DND-41 (cell line): ENCODE data around the gene TAAR6.
"Not testable (repeated sequence)": the region's sequence is repeated elsewhere in the genome, so short reads cannot be mapped to it uniquely, and the experiment has no call there.

Source experiments
- ATAC-seq: fragments of 200-7000 bp; cut with Tn5 transposase; 3 replicates; pipeline ENCODE4 v1.9.1; 2021; ENCODE audit warnings: low read depth; ENCODE audit not compliant: insufficient read depth
- DNase-seq: peaks from one replicate; pipeline ENCODE4 v3.0.0-alpha.2; 2020
- H2AFZ ChIP-seq: 2 replicates; pipeline ENCODE4 v1.6.0; 2012; ENCODE audit warnings: low read depth, low read length
- H3K27ac ChIP-seq: 2 replicates; pipeline ENCODE4 v1.5.1; 2012; ENCODE audit warnings: low read length, inconsistent platforms
- H3K27me3 ChIP-seq: fragments of 200-600 bp; sonication (generic); 2 replicates; pipeline ENCODE4 v1.6.0; 2012; ENCODE audit warnings: low read length, mild to moderate bottlenecking, inconsistent platforms; ENCODE audit not compliant: insufficient read depth, poor library complexity
- H3K36me3 ChIP-seq: 2 replicates; pipeline ENCODE4 v1.5.1; 2012; ENCODE audit warnings: low read length, inconsistent platforms; ENCODE audit not compliant: insufficient read depth
- H3K4me1 ChIP-seq: 2 replicates; pipeline ENCODE4 v1.5.1; 2012; ENCODE audit warnings: mild to moderate bottlenecking, low read length; ENCODE audit not compliant: insufficient read depth
- H3K4me2 ChIP-seq: 2 replicates; pipeline ENCODE4 v1.6.0; 2012; ENCODE audit warnings: mild to moderate bottlenecking, moderate library complexity, low read length, inconsistent platforms; ENCODE audit not compliant: insufficient read depth
- H3K4me3 ChIP-seq, 2 experiments: fragments of 200-600 bp in 1 of 2; shearing (Covaris generic) in 1 of 2; 2 replicates each; pipeline ENCODE4 v1.5.1; 2012 to 2016; ENCODE audit warnings: inconsistent platforms in 2 of 2, low read length in 2 of 2, mild to moderate bottlenecking in 2 of 2, low read depth in 1 of 2, moderate library complexity in 1 of 2
- H3K79me2 ChIP-seq: 2 replicates; pipeline ENCODE4 v1.6.0; 2012; ENCODE audit warnings: low read length, inconsistent platforms; ENCODE audit not compliant: insufficient read depth
- H3K9ac ChIP-seq: 2 replicates; pipeline ENCODE4 v1.6.0; 2012; ENCODE audit warnings: low read depth, mild to moderate bottlenecking, inconsistent platforms, low read length, moderate library complexity
- H3K9me3 ChIP-seq: 2 replicates; pipeline ENCODE4 v1.5.1; 2012; ENCODE audit warnings: low read length, moderate library complexity, mild to moderate bottlenecking, inconsistent platforms; ENCODE audit not compliant: insufficient read depth, severe bottlenecking
- H4K20me1 ChIP-seq: 2 replicates; pipeline ENCODE4 v1.6.0; 2012; ENCODE audit warnings: low read length; ENCODE audit not compliant: insufficient read depth
- EZH2 ChIP-seq: IDR thresholded peaks from 3 replicates; pipeline ENCODE4 v1.6.1; 2012; ENCODE audit warnings: borderline replicate concordance, low read depth, mild to moderate bottlenecking, moderate library complexity, low read length, inconsistent platforms; ENCODE audit not compliant: severe bottlenecking
- TF ChIP-seq, protein P1 (sequence below): IDR thresholded peaks from 2 replicates; pipeline ENCODE4 v1.5.1; 2012; ENCODE audit warnings: borderline replicate concordance, low read length, moderate library complexity, mild to moderate bottlenecking; ENCODE audit not compliant: poor library complexity, severe bottlenecking; ENCODE audit errors: extremely low read depth

The TAAR6 gene

GRCh38 chr6:132551214-132551613 lies 18.9 kb upstream of the TAAR6 start:
- Histone ChIP-seq H2AFZ (no peak overlapping the region), H3K4me2 (no peak overlapping the region), H3K27me3 (peaks cover 8% of the 10 kb centered on the region), H3K4me3 (no peak overlapping the region), H3K9me3 (no peaks in the 10 kb centered on the region), H3K27ac (no peak overlapping the region), H3K9ac (no peak overlapping the region), H3K4me1 (no peaks in the 10 kb centered on the region), H3K36me3 (no peaks in the 10 kb centered on the region), H3K79me2 (no peaks in the 10 kb centered on the region), H4K20me1 (no peaks in the 10 kb centered on the region)
- ATAC-seq (no peak), DNase-seq (no peak)
- no peak for TF ChIP-seq EZH2
- TF ChIP-seq, protein P1, sequence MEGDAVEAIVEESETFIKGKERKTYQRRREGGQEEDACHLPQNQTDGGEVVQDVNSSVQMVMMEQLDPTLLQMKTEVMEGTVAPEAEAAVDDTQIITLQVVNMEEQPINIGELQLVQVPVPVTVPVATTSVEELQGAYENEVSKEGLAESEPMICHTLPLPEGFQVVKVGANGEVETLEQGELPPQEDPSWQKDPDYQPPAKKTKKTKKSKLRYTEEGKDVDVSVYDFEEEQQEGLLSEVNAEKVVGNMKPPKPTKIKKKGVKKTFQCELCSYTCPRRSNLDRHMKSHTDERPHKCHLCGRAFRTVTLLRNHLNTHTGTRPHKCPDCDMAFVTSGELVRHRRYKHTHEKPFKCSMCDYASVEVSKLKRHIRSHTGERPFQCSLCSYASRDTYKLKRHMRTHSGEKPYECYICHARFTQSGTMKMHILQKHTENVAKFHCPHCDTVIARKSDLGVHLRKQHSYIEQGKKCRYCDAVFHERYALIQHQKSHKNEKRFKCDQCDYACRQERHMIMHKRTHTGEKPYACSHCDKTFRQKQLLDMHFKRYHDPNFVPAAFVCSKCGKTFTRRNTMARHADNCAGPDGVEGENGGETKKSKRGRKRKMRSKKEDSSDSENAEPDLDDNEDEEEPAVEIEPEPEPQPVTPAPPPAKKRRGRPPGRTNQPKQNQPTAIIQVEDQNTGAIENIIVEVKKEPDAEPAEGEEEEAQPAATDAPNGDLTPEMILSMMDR = no peak

DNA sequence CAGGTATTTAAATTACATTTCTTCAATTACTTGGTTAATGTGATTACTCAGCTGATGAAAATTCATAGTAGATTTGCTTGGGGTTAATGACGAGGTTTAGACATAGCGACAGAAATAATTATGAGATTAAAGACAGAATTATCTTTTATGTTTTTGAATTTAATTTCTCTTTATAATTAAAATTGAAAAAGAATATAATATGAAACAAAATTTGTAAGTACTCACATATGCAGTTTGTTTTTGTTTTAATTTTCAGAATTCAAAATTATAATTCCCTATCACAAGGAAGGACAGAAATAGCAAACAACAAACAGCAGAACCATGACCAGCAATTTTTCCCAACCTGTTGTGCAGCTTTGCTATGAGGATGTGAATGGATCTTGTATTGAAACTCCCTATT lies 17.8 kb upstream of the TAAR6 start, which contains the start of gene TAAR8:
Gene TAAR8 (plus strand): TSS at position 301 of the 400 bp plus-strand sequence. CDS start 21 bp downstream, at position 322.
- Histone ChIP-seq H2AFZ (no peak within 1 kb of the TSS), H3K4me3 (no peak within 1 kb of the TSS), H3K9me3 (no peaks in the 10 kb centered on the region), H3K9ac (no peak within 1 kb of the TSS), H3K4me1 (no peaks in the 10 kb centered on the region), H3K27ac (no peak within 1 kb of the TSS), H4K20me1 (no peaks in the 10 kb centered on the region), H3K4me2 (no peak within 1 kb of the TSS), H3K79me2 (no peaks in the 10 kb centered on the region), H3K27me3 (peaks cover 8% of the 10 kb centered on the region), H3K36me3 (no peaks in the 10 kb centered on the region)
- no peak for ATAC-seq
- TF ChIP-seq EZH2 = no peak
- TF ChIP-seq, protein P1 = no peak
- DNase-seq = no peak

DNA sequence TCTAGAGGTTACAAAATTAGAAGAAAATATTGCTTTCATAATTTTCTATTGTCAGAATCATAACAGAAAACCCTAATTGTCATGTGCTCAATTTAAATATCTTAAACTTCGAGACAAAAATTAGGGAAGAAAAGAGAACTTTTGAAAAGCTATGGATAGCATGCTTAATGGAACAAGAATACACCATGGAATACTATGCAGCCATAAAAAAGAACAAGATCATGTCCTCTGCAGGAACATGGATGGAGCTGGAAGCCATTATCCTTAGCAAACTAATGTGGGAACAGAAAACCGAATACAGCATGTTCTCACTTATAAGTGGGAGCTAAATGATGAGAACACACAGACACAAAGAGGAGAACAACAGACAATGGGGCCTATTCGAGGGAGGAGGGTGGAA lies 10.0 kb upstream of the TAAR6 start:
- H3K27me3 ChIP-seq, H3K4me1 ChIP-seq: not testable (repeated sequence)

DNA sequence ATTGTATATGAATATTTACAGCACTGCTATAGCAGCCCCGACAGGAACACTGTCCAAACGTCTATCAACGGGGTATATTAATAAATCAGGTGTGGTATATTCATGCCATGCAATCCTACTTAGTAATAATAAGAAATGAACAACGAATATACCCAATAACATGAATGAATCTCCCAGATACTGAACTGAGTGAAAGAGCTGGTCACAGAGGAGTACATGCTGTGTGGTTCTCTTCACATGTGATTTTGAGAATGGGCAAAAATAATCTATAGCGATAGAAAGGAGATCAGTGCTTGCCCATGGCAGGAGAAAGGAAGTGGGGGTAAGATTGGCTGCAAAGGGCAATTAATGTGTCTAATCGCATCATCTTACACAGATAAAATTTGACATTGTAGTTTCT lies 3.7 kb upstream of the TAAR6 start:
- H3K27ac ChIP-seq = no peak overlapping the region
- H2AFZ ChIP-seq = no peak overlapping the region
- no peaks in the 10 kb centered on the region for H3K79me2 ChIP-seq
- no peak overlapping the region for H3K4me2 ChIP-seq
- no peaks in the 10 kb centered on the region for H3K4me1 ChIP-seq
- H3K36me3 ChIP-seq = no peaks in the 10 kb centered on the region
- no peak overlapping the region for H3K4me3 ChIP-seq
- DNase-seq = no peak
- no peak for ATAC-seq
- TF ChIP-seq, protein P1 = no peak
- no peak overlapping the region for H3K9ac ChIP-seq
- no peaks in the 10 kb centered on the region for H3K9me3 ChIP-seq
- H3K27me3 ChIP-seq = no peaks in the 10 kb centered on the region
- H4K20me1 ChIP-seq = no peaks in the 10 kb centered on the region

More for the DNA sequence above, 10.0 kb upstream of the TAAR6 start:
- H3K9ac ChIP-seq, H3K27ac ChIP-seq, H3K4me3 ChIP-seq, DNase-seq, H3K4me2 ChIP-seq, H3K79me2 ChIP-seq, H2AFZ ChIP-seq, H3K9me3 ChIP-seq, H3K36me3 ChIP-seq, H4K20me1 ChIP-seq, ATAC-seq: not testable (repeated sequence)
